CD4-positive, alpha-beta T cell (primary cell): ENCODE measurements around the gene MYL4. TPM values are rescaled to one million over a fixed set of nuclear protein-coding genes. Genes with fewer than 3 reads are reported as not detected.

Source experiments
- ATAC-seq: fragments of 200-7000 bp; cut with Tn5 transposase; one replicate; pipeline ENCODE4 v1.10.0; 2022; ENCODE audit warnings: mild to moderate bottlenecking; ENCODE audit not compliant: poor library complexity
- CTCF ChIA-PET: fragments of 350-600 bp; sonication (Branson Sonifier 250); formaldehyde crosslinking; loops from one replicate; lab custom pipeline; 2021; ENCODE audit warnings: antibody characterized with exemption, inconsistent platforms; lab: Charles Lee
- POLR2A ChIA-PET: fragments of 350-600 bp; sonication (Branson Sonifier 250); formaldehyde crosslinking; loops from one replicate; lab custom pipeline; 2021; ENCODE audit warnings: antibody characterized with exemption, inconsistent platforms; lab: Charles Lee
- DNase-seq, 14 experiments: peaks; one replicate each; pipeline ENCODE4 v3.0.0-alpha.2; 2013 to 2020; ENCODE audit warnings: mixed read lengths in 2 of 14
- H3K27ac ChIP-seq, 2 donors: one replicate each; pipeline versions ENCODE4 v1.5.1 to v1.7.0; 2013; ENCODE audit warnings: low read length in 2 of 2, low read depth in 1 of 2, mild to moderate bottlenecking in 1 of 2
- H3K27me3 ChIP-seq, 2 experiments: 1 replicate in 1 of 2; 2 replicates in 1 of 2; pipeline versions ENCODE4 v1.6.1 to v1.7.0; 2013; ENCODE audit warnings: low read length in 2 of 2, control low read depth in 1 of 2, mild to moderate bottlenecking in 1 of 2, moderate library complexity in 1 of 2; ENCODE audit not compliant: insufficient read depth in 2 of 2, control insufficient read depth in 1 of 2
- H3K36me3 ChIP-seq: one replicate; pipeline ENCODE4 v1.6.1; 2013; ENCODE audit warnings: low read length, control low read depth; ENCODE audit not compliant: insufficient read depth
- H3K4me1 ChIP-seq: one replicate; pipeline ENCODE4 v1.6.1; 2013; ENCODE audit warnings: low read length, control low read depth; ENCODE audit not compliant: insufficient read depth
- H3K4me3 ChIP-seq: one replicate; pipeline ENCODE4 v1.5.1; 2013; ENCODE audit warnings: mild to moderate bottlenecking, low read length, moderate library complexity
- H3K9me3 ChIP-seq, 2 experiments: 1 replicate in 1 of 2; 2 replicates in 1 of 2; pipeline versions ENCODE4 v1.6.1 to v1.7.0; 2013; ENCODE audit warnings: low read length in 2 of 2, mild to moderate bottlenecking in 2 of 2, control low read depth in 1 of 2, moderate library complexity in 1 of 2; ENCODE audit not compliant: control insufficient read depth in 1 of 2, insufficient read depth in 1 of 2
- H3K27ac Mint-ChIP-seq: one replicate; pipeline ENCODE4 v1.8.0; 2020; ENCODE audit warnings: mixed read lengths
- H3K27me3 Mint-ChIP-seq: one replicate; pipeline ENCODE4 v1.8.0; 2021; ENCODE audit warnings: mixed read lengths
- H3K36me3 Mint-ChIP-seq: one replicate; pipeline ENCODE4 v1.8.0; 2021; ENCODE audit warnings: low read depth, mixed read lengths
- H3K4me1 Mint-ChIP-seq: one replicate; pipeline ENCODE4 v1.8.0; 2021; ENCODE audit warnings: low read depth, mixed read lengths
- H3K4me3 Mint-ChIP-seq: one replicate; pipeline ENCODE4 v1.8.0; 2020; ENCODE audit warnings: mild to moderate bottlenecking, mixed read lengths
- H3K9me3 Mint-ChIP-seq: one replicate; pipeline ENCODE4 v1.8.0; 2020; ENCODE audit warnings: mixed read lengths
- CTCF ChIP-seq: fragments of 200-600 bp; IDR thresholded peaks from one replicate; pipeline ENCODE4 v1.8.0; 2022; ENCODE audit warnings: antibody characterized with exemption, mild to moderate bottlenecking
- intact Hi-C, 2 experiments: fragments of 100-400 bp; cut with DNase I in 1 of 2; cut with micrococcal nuclease in 1 of 2; formaldehyde crosslinking; loops; one replicate each; pipeline versions ENCODE4 v1.15.1 to v1.9.0; 2023 to 2025; cut with DNase I, micrococcal nuclease
- total RNA-seq, 174 experiments: library from RNA in 2 of 174; stranded (reverse) in 2 of 174; gene quantifications; one replicate each; pipeline ENCODE4 v1.2.3 and lab custom pipeline; 2021 to 2026

Gene MYL4
- total RNA-seq, 2 experiments from 2014 or later, result not detected

GRCh38 chr17:47231334-47231733 is 22.2 kb downstream of the MYL4 start:
- ChIA-PET CTCF (no interaction called here), POLR2A (no interaction called here)
- Histone ChIP-seq H3K27ac (no peak overlapping the region), H3K4me3 (no peak overlapping the region), H3K36me3 (no peaks in the 10 kb centered on the region), H3K4me1 (peaks cover 10% of the 10 kb centered on the region), H3K27me3 (no peaks in the 10 kb centered on the region), H3K9me3 (no peaks in the 10 kb centered on the region)
- DNase-seq, result no peak
- H3K27ac Mint-ChIP-seq, result no peak overlapping the region
- no peak for TF ChIP-seq CTCF
- H3K36me3 Mint-ChIP-seq, result no peaks in the 10 kb centered on the region
- no peak for ATAC-seq
- peaks cover 12% of the 10 kb centered on the region for H3K4me1 Mint-ChIP-seq
- intact Hi-C loops, result loop anchor here in 1 of 2 experiments (2.0 kb wide), 1 partner anchor 83 kb away; no protein-coding TSS in a partner anchor
- H3K4me3 Mint-ChIP-seq, result no peak overlapping the region
- no peaks in the 10 kb centered on the region for H3K9me3 Mint-ChIP-seq
- H3K27me3 Mint-ChIP-seq, result peaks cover 12% of the 10 kb centered on the region

- DNase-seq (no peak), ATAC-seq (no peak)
- H3K27ac ChIP-seq, result no peak overlapping the region
- H3K36me3 ChIP-seq, result no peaks in the 10 kb centered on the region
- H3K9me3 ChIP-seq, result no peaks in the 10 kb centered on the region
- peaks cover 12% of the 10 kb centered on the region for H3K4me1 Mint-ChIP-seq
- no peaks in the 10 kb centered on the region for H3K36me3 Mint-ChIP-seq
- intact Hi-C loops, result loop anchor here in 1 of 2 experiments (2.0 kb wide), 1 partner anchor 83 kb away; no protein-coding TSS in a partner anchor
- no peaks in the 10 kb centered on the region for H3K9me3 Mint-ChIP-seq
- H3K4me3 ChIP-seq, result no peak overlapping the region
- H3K4me1 ChIP-seq, result peaks cover 10% of the 10 kb centered on the region
- no peak overlapping the region for H3K27ac Mint-ChIP-seq
- no peaks in the 10 kb centered on the region for H3K27me3 ChIP-seq
- H3K27me3 Mint-ChIP-seq, result peaks cover 12% of the 10 kb centered on the region
- no peak for TF ChIP-seq CTCF
- ChIA-PET CTCF (no interaction called here), POLR2A (no interaction called here)
- H3K4me3 Mint-ChIP-seq, result no peak overlapping the region
Observed at GRCh38 chr17:47231866-47232265, 22.7 kb downstream of the MYL4 start.

- intact Hi-C loops, result no loop called here
- DNase-seq (no peak), ATAC-seq (no peak)
- Histone ChIP-seq H3K4me3 (no peak overlapping the region), H3K36me3 (no peaks in the 10 kb centered on the region), H3K27ac (no peak overlapping the region), H3K4me1 (peaks cover 10% of the 10 kb centered on the region), H3K27me3 (no peaks in the 10 kb centered on the region), H3K9me3 (peaks cover 0 to 2% of the 10 kb centered on the region in 2 experiments)
- Mint-ChIP-seq H3K9me3 (no peaks in the 10 kb centered on the region), H3K4me3 (no peak overlapping the region), H3K36me3 (no peaks in the 10 kb centered on the region), H3K27ac (no peak overlapping the region), H3K27me3 (peaks cover 12% of the 10 kb centered on the region), H3K4me1 (peaks cover 12% of the 10 kb centered on the region)
- no peak for TF ChIP-seq CTCF
- CTCF ChIA-PET, result no interaction called here
- POLR2A ChIA-PET, result no interaction called here
Observed at GRCh38 chr17:47232465-47232864, 23.3 kb downstream of the MYL4 start.
